Transverse colon (tissue), 4 donors: Measurements from ENCODE around the gene MPC2. TPM values are rescaled to one million over a fixed set of nuclear protein-coding genes. Genes with fewer than 3 reads are reported as not detected.

Experiments used
- DNase-seq: peaks from one replicate; pipeline ENCODE4 v3.0.0-alpha.2; 2019
- H3K27ac ChIP-seq, 4 donors: fragments of 200-600 bp; sonication (generic); 2 replicates each; pipeline ENCODE4 v1.5.1; 2016 to 2018; ENCODE audit warnings: inconsistent platforms in 4 of 4
- H3K27me3 ChIP-seq: fragments of 200-600 bp; sonication (generic); 2 replicates; pipeline ENCODE4 v1.5.1; 2017; ENCODE audit warnings: inconsistent platforms
- H3K36me3 ChIP-seq, 4 donors: fragments of 200-600 bp; sonication (generic); 2 replicates each; pipeline ENCODE4 v1.5.1; 2017 to 2019; ENCODE audit warnings: inconsistent platforms in 4 of 4
- H3K4me1 ChIP-seq, 4 donors: fragments of 200-600 bp; sonication (generic); 2 replicates each; pipeline ENCODE4 v1.5.1; 2017 to 2020; ENCODE audit warnings: inconsistent platforms in 4 of 4
- H3K4me3 ChIP-seq, 4 donors: fragments of 200-600 bp; sonication (generic); 1 replicate in 1 of 4; 2 replicates in 3 of 4; pipeline versions ENCODE4 v1.5.1 to v1.6.1; 2017 to 2019; ENCODE audit warnings: inconsistent platforms in 4 of 4
- H3K9me3 ChIP-seq, 2 donors: fragments of 200-600 bp; sonication (generic); 2 replicates each; pipeline ENCODE4 v1.5.1; 2017 to 2019; ENCODE audit warnings: inconsistent platforms in 2 of 2
- CTCF ChIP-seq, 5 experiments: fragments of 200-600 bp in 3 of 5; fragments of 450-650 bp in 2 of 5; sonication (generic) in 3 of 5; IDR thresholded peaks; 1 replicate in 2 of 5; 2 replicates in 3 of 5; pipeline ENCODE4 v1.5.1; 2016 to 2017; ENCODE audit warnings: antibody characterized with exemption in 5 of 5, inconsistent platforms in 3 of 5, mild to moderate bottlenecking in 2 of 5, moderate library complexity in 1 of 5
- EP300 ChIP-seq: sonication (generic); formaldehyde crosslinking; IDR thresholded peaks from one replicate; pipeline ENCODE4 v1.6.1; 2017; ENCODE audit warnings: antibody characterized with exemption, low read depth
- POLR2A ChIP-seq: fragments of 450-650 bp; IDR thresholded peaks from one replicate; pipeline ENCODE4 v1.6.1; 2016; ENCODE audit warnings: antibody characterized with exemption, mild to moderate bottlenecking, moderate library complexity
- POLR2AphosphoS5 ChIP-seq, 3 donors: sonication (generic); formaldehyde crosslinking; IDR thresholded peaks; one replicate each; pipeline ENCODE4 v1.6.1; 2016; ENCODE audit warnings: antibody characterized with exemption in 3 of 3
- WGBS, 2 donors: methylation state at CpG; one replicate each; pipeline ENCODE4 v1.1.5; 2018; ENCODE audit warnings: low coverage in 1 of 2; 5-methylcytosine and 5-hydroxymethylcytosine counted together
- in situ Hi-C, 4 donors: fragments of 200-750 bp; cut with MboI; loops; one replicate each; pipeline versions ENCODE4 v1.15.0 to v1.15.1; 2017; ENCODE audit warnings: low sequenced_read_pairs in 3 of 4, low pct_ligation_motif_present in 1 of 4, low pct_unique_long_range_greater_than_20kb in 1 of 4
- intact Hi-C: fragments of 100-400 bp; cut with DNase I; formaldehyde crosslinking; loops from one replicate; pipeline ENCODE4 v1.15.1; 2023; ENCODE audit warnings: low total_unique reads
- total RNA-seq, 4 donors: library from RNA; depleted of rRNA; stranded (reverse); fragments of >200 nt; gene quantifications; one replicate each; pipeline ENCODE4 v1.1.0, GENCODE V29; 2016

MPC2 gene
- total RNA-seq, 4 donors from 2014 or later: 14.2 to 91.6 (median 38.4) TPM

DNA sequence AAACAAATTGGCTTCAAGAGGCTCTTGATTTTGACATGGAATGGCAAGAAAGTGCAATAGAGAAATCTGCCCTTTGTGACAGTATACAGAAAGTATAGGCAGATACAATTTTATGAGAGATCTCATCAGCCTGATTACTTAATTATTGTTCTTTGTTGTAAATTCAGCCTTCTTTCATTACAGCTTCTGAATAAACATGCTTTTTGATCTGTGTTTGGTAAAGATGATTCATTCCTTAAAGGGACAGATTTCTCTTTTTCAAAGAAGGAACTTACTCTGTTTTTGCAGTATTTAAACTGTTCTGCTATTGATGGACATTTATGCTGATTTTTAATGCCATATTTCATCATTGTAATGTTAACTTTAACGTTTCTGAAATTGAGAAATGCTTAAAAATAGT is 13.7 kb upstream of the MPC2 start:
- peaks cover 11 to 56% (median 32%) of the 10 kb centered on the region in 4 donors for H3K4me1 ChIP-seq
- WGBS, 2 donors: 33 to 43% methylated on average over 1 of the region's 1 CpG
- peaks cover 0 to 35% (median 14%) of the 10 kb centered on the region in 4 donors for H3K36me3 ChIP-seq
- in situ Hi-C loops: no loop called here
- no peak overlapping the region for H3K4me3 ChIP-seq
- H3K27me3 ChIP-seq: no peaks in the 10 kb centered on the region
- no peak for DNase-seq
- no peak for TF ChIP-seq CTCF (IDR thresholded peaks at IDR 0.05)
- TF ChIP-seq EP300: no peak
- TF ChIP-seq POLR2A: no peak
- no peak for TF ChIP-seq POLR2AphosphoS5 (IDR thresholded peaks at IDR 0.05)
- no peaks in the 10 kb centered on the region for H3K9me3 ChIP-seq
- H3K27ac ChIP-seq: no peak overlapping the region
- intact Hi-C loops: no loop called here

DNA sequence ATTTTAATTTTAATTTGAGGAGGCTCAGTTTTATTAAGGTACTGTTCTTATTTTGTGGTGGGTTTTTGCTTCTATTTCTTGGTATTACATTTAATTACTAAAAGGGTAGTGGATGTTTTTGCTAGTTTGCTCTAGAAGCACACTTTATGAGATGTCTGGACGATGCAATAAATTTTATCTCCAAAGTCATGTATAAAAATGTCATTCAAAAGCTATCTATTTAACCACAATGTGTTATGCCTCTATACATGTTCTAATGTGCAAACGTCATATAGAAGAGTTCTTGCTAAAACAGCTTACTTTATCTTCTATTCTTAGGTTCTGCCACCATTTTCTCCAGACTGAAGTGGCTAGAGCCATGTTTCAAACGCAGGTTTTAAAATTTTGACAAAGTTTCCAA is 12.9 kb upstream of the MPC2 start:
- Histone ChIP-seq H3K4me1 (peaks cover 11 to 56% (median 32%) of the 10 kb centered on the region in 4 donors), H3K27ac (no peak overlapping the region), H3K36me3 (peaks cover 0 to 28% (median 14%) of the 10 kb centered on the region in 4 donors), H3K9me3 (no peaks in the 10 kb centered on the region), H3K27me3 (no peaks in the 10 kb centered on the region), H3K4me3 (no peak overlapping the region)
- WGBS, 2 donors: 58 to 62% methylated on average over 3 of the region's 3 CpGs
- TF ChIP-seq POLR2AphosphoS5 (IDR thresholded peaks at IDR 0.05) (no peak), CTCF (IDR thresholded peaks at IDR 0.05) (no peak), POLR2A (no peak)
- in situ Hi-C loops (loop anchor here in 2 of 4 donors (25.0 kb wide), 1 partner anchor 237 kb away; the partner anchor contains the start of gene MPZL1 (in 2 of the 2)), intact Hi-C loops (no loop called here)
- no peak for DNase-seq

DNA sequence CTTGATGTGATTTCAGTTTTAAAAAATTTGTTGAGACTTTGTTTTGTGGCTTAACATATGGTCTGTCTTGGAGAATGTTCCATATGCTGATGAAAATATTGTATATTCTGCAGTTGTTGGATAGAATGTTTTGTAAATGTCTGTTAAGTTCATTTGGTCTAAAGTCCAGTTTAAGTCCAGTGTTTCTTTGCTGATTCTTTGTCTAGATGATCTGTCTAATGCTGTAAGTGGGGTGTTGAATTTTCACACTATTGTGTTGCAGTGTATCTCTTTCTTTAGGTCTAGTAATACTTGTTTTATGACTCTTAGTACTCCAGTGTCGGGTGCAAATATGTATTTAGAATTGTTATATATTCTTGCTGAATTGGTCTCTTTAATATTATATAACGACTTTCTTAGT is 10.9 kb upstream of the MPC2 start:
- TF ChIP-seq CTCF (IDR thresholded peaks at IDR 0.05): no peak
- TF ChIP-seq POLR2AphosphoS5 (IDR thresholded peaks at IDR 0.05): no peak
- TF ChIP-seq POLR2A: no peak
- no peak for TF ChIP-seq EP300
- DNase-seq: no peak
- 45 to 51% methylated on average over 2 of the region's 2 CpGs for WGBS, 2 donors
- H3K4me3 ChIP-seq: no peak overlapping the region
- H3K27ac ChIP-seq: peak overlapping the region in 1 of 4 donors; percentile 22
- H3K9me3 ChIP-seq: no peaks in the 10 kb centered on the region
- in situ Hi-C loops (loop anchor here in 2 of 4 donors (25.0 kb wide), 1 partner anchor 235 kb away; the partner anchor contains the start of gene MPZL1 (in 2 of the 2)), intact Hi-C loops (no loop called here)
- no peaks in the 10 kb centered on the region for H3K27me3 ChIP-seq
- H3K36me3 ChIP-seq: peaks cover 0 to 11% (median 4%) of the 10 kb centered on the region in 4 donors
- peaks cover 11 to 56% (median 32%) of the 10 kb centered on the region in 4 donors for H3K4me1 ChIP-seq

GRCh38 chr1:167943541-167943940 is 6.7 kb upstream of the MPC2 start:
- H3K27me3 ChIP-seq: no peaks in the 10 kb centered on the region
- no peak for DNase-seq
- in situ Hi-C loops: loop anchor here in 2 of 4 donors (25.0 kb wide), 1 partner anchor 231 kb away; the partner anchor contains the start of gene MPZL1 (in 2 of the 2)
- peaks cover 6 to 38% (median 22%) of the 10 kb centered on the region in 4 donors for H3K4me1 ChIP-seq
- TF ChIP-seq EP300 (no peak), POLR2A (no peak), POLR2AphosphoS5 (IDR thresholded peaks at IDR 0.05) (no peak), CTCF (IDR thresholded peaks at IDR 0.05) (no peak)
- H3K4me3 ChIP-seq: no peak overlapping the region
- WGBS, 2 donors: 79 to 90% methylated on average over 9 of the region's 9 CpGs
- H3K9me3 ChIP-seq: no peaks in the 10 kb centered on the region
- no peaks in the 10 kb centered on the region for H3K36me3 ChIP-seq
- H3K27ac ChIP-seq: no peak overlapping the region
- intact Hi-C loops: no loop called here
